Measurements from ENCODE around the gene GLOD4.
A peak's percentile ranks its signal among the peaks of the same experiment; 100 is the strongest.
"Not testable (repeated sequence)": the region's sequence is repeated elsewhere in the genome, so short reads cannot be mapped to it uniquely, and the experiment has no call there.

GLOD4 gene

DNA sequence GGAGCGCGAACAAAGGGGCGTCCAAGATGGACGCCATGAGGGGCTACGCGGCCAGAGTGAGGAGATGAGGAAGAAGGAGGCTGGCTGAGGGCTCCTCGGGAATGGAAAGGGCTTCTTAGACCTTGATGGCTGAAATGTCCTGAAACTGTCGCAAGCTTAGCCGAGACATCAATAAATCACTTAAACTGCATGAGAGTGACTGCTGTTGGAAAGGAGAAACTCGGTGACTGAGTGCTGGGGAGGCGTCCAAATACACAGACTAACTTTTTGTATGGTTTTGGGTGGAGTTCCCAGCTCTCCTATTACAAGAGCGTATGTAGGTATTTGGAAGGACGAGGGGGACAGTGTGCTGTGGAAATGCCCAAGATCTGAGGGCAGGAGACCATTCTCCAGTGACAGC, 28.7 kb downstream of the GLOD4 start:
- no peak overlapping the region for H3K4me3 ChIP-seq (ENCODE audit: control insufficient read depth, low read depth, low read length)
- no peak for DNase-seq (ENCODE audit: low read depth)
- TF ChIP-seq, protein P1, sequence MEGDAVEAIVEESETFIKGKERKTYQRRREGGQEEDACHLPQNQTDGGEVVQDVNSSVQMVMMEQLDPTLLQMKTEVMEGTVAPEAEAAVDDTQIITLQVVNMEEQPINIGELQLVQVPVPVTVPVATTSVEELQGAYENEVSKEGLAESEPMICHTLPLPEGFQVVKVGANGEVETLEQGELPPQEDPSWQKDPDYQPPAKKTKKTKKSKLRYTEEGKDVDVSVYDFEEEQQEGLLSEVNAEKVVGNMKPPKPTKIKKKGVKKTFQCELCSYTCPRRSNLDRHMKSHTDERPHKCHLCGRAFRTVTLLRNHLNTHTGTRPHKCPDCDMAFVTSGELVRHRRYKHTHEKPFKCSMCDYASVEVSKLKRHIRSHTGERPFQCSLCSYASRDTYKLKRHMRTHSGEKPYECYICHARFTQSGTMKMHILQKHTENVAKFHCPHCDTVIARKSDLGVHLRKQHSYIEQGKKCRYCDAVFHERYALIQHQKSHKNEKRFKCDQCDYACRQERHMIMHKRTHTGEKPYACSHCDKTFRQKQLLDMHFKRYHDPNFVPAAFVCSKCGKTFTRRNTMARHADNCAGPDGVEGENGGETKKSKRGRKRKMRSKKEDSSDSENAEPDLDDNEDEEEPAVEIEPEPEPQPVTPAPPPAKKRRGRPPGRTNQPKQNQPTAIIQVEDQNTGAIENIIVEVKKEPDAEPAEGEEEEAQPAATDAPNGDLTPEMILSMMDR (conservative IDR thresholded peaks at IDR 0.05; ENCODE audit: control insufficient read depth, insufficient read depth, low read depth, low read length) = no peak

DNA sequence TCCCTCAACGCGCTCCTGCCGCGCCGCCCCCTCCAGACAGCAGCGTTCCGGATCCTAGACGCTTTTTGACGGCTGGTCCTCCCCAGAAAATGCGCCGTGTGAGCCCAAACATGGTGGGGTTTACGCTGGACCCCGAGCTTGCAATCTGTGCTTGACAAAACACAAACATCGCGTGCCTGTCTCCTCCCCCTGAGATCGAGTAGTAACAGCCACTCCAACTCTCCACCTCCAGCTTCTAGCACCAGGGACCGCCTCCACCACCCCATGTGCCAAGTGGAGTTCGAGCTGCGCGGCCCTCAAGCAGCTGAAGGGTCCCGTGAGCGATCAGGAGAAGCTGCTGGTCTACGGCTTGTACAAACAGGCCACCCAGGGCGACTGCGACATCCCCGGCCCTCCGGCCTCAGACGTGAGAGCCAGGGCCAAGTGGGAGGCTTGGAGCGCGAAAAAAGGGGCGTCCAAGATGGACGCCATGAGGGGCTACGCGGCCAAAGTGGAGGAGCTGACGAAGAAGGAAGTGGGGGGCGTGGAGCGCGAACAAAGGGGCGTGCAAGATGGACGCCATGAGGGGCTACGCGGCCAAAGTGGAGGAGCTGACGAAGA, 29.4 kb downstream of the GLOD4 start:
- H3K4me3 ChIP-seq (ENCODE audit: control insufficient read depth, low read depth, low read length) = peak overlapping the region; percentile 77
- TF ChIP-seq, protein P1 (conservative IDR thresholded peaks at IDR 0.05; ENCODE audit: control insufficient read depth, insufficient read depth, low read depth, low read length) = no peak
- DNase-seq (ENCODE audit: low read depth) = peak; percentile 72

DNA sequence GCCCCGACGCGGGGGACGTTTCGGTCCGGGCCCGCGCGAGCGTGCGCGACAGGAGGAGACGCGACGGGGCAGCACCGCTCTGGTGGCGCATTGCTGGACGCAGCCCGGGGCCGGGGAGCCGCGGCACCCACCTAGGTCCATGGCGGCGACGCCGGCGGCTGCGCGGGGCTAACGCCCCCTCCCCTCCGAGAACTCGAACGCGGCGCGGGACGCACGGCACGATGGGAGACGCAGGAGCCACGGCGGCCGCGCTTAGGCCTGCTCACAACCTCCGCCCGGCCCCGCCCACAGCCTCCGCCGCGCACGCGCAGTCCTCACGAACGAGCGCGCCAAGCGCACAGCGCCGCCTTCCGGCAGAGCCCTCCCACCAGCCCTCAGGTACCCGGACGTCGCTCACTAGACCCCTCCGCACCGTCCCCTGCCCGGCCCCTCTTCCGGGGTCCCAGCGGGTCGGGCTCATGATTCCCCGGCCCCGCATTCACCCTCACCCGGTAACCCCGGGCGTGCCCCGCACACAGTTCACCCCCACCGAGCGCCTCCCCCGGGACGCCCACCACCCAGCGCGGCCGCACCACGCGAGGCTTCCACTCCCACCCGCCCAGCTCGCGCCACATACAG, 30.0 kb downstream of the GLOD4 start, which contains the start of gene GEMIN4:
GEMIN4 (minus strand) TSS at position 263 of the 618 bp plus-strand sequence; CDS start at position 141, 122 bp downstream.
- H3K4me3 ChIP-seq (ENCODE audit: control insufficient read depth, low read depth, low read length) = peak within 1 kb of the TSS; percentile 77
- TF ChIP-seq, protein P1 (conservative IDR thresholded peaks at IDR 0.05; ENCODE audit: control insufficient read depth, insufficient read depth, low read depth, low read length) = peak; percentile 73
- peak; percentile 81 for DNase-seq (ENCODE audit: low read depth)

DNA sequence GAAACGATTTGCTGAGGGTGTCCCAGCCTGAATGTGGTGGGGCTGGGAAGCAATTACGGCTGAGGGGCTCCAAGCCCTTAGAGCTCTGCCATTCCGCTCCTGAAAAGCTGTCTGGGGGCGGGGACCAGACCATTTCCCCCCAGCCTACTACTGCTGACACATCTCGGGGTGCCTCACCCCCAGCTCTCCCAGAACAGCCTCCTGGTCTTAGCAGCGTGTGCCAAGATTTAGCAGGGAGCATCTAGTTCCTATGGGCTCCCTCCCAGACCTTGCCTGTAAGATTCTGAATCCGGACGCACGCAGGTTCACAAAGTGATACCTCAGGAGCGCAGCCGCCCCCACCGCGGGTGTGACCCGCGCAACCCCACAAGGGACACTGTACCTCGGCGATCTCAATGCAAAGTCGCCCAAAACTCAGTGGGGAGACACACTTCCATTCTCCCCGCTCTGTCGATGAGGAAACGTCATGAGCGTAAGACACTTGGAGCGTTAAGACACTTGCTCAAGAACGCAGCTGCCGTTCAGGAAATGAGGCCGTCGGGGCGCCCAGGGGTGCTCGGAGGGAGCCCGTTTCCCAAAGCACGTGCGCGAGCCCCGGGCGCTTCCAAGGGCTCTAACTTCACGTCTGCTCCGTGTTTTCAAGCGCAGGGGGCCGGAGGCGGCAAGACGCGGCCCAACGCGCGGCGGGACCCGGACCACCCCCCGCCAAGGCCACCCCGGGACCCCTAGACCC, 30.6 kb downstream of the GLOD4 start:
- peak overlapping the region; percentile 77 for H3K4me3 ChIP-seq (ENCODE audit: control insufficient read depth, low read depth, low read length)
- TF ChIP-seq, protein P1 (conservative IDR thresholded peaks at IDR 0.05; ENCODE audit: control insufficient read depth, insufficient read depth, low read depth, low read length) = no peak
- peak; percentile 49 for DNase-seq (ENCODE audit: low read depth)

DNA sequence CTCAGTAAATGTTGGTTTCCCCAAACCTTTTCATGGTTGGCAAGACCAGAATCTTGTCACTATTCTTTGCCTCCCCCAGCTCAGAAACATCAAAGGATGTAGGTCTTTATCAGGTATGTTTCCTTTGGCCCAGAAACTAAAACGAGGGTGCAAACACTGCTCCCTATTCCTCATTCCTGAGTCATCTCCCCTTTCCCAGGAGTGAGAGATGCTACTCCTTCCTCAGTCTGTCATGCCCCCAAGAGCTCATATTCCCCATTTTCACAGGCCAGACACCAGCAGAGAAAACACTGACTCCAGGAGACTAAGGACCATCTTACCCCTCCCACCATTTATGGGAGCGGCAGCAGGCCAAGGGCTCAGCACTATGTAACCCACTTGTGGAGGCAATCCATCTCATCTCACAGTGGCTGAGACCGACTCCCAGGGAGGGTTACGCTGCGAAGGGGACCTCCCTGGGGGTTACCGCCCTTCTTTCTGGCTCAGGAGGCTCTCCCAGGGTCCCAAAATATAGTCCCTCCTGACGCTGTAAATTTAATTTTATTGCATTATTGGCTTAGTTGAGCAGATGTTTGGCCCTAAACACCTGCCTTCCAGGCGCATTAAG, 31.5 kb downstream of the GLOD4 start:
- TF ChIP-seq, protein P1 (conservative IDR thresholded peaks at IDR 0.05; ENCODE audit: control insufficient read depth, insufficient read depth, low read depth, low read length) = no peak
- H3K4me3 ChIP-seq (ENCODE audit: control insufficient read depth, low read depth, low read length) = peak overlapping the region; percentile 77
- DNase-seq (ENCODE audit: low read depth) = peak; percentile 25

DNA sequence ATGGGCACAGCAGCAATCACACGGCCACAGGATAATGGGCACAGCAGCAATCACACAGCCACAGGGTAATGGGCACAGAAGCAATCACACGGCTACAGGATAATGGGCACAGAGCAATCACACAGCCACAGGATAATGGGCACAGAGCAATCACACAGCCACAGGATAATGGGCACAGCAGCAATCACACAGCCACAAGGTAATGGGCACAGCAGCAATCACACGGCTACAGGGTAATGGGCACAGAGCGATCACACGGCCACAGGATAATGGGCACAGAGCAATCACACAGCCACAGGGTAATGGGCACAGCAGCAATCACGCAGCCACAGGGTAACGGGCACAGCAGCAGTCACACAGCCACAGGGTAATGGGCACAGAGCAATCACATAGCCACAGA, 32.7 kb downstream of the GLOD4 start:
- not testable (repeated sequence) for H3K4me3 ChIP-seq (ENCODE audit: control insufficient read depth, low read depth, low read length)

DNA sequence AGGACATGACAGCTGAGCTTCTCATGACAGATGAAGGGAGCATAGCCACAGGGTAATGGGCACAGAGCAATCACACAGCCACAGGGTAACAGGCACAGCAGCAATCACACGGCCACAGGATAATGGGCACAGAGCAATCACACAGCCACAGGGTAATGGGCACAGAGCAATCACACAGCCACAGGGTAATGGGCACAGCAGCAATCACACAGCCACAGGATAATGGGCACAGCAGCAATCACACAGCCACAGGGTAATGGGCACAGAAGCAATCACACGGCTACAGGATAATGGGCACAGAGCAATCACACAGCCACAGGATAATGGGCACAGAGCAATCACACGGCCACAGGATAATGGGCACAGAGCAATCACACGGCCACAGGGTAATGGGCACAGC, 33.5 kb downstream of the GLOD4 start:
- not testable (repeated sequence) for DNase-seq (ENCODE audit: low read depth); H3K4me3 ChIP-seq (ENCODE audit: control insufficient read depth, low read depth, low read length)

More for the DNA sequence above, 32.7 kb downstream of the GLOD4 start:
- DNase-seq (ENCODE audit: low read depth) = not testable (repeated sequence)
